Cardiac septum (tissue), 1 donor: Measurements from ENCODE around the gene ZP2. TPM values are rescaled to one million over a fixed set of nuclear protein-coding genes. Genes with fewer than 3 reads are reported as not detected.
"Not testable (repeated sequence)": the region's sequence is repeated elsewhere in the genome, so short reads cannot be mapped to it uniquely, and the experiment has no call there.

ENCODE experiments used
- DNase-seq: peaks from one replicate; pipeline ENCODE4 v3.0.0-alpha.2; 2020; ENCODE audit warnings: low spot score
- intact Hi-C: fragments of 100-400 bp; cut with DNase I; formaldehyde crosslinking; loops from one replicate; pipeline ENCODE4 v1.14.0; 2022
- long read RNA-seq: library from polyadenylated mRNA; unstranded; transcript quantifications from one replicate; pipeline ENCODE4 v2.0.0, GENCODE V29; 2021
- total RNA-seq: library from RNA; stranded (reverse); fragmentation: NEBNext Ultra II Directional; extraction: Animal tissue kit (Norgen Biotek cat#: 25700); gene quantifications from one replicate; pipeline ENCODE4 v1.2.1, GENCODE V29; 2021
- donor health status: DM: no; HTN: no; CAD: no.

The ZP2 gene
- not detected for total RNA-seq
- long read RNA-seq = 0 reads

GRCh38 chr16:21211486-21211885, at the start of gene ZP2:
ZP2 (minus strand) TSS chr16:21211574; CDS start chr16:21211547, 27 bp downstream.
- intact Hi-C loops = no loop called here
- no peak for DNase-seq

DNA sequence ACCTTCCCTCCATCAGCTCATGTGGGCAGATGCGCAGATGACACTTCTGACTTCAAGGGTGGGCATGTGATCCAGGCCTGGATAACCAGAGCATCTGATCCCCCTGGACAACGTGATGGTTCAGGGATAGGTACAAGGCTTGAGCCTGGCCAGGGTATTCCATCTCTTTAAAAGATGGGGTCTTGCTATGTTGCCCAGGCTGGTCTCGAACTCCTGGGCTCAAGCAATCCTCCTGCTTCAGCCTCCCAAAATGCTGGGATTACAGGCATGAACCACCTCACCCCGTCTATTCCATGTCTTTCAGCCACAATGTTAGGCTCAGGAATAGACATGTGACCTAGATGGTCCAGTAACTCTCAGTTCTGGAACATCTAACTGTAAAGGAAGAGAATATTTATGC, 45.9 kb upstream of the ZP2 start:
- intact Hi-C loops = no loop called here
- DNase-seq = no peak

DNA sequence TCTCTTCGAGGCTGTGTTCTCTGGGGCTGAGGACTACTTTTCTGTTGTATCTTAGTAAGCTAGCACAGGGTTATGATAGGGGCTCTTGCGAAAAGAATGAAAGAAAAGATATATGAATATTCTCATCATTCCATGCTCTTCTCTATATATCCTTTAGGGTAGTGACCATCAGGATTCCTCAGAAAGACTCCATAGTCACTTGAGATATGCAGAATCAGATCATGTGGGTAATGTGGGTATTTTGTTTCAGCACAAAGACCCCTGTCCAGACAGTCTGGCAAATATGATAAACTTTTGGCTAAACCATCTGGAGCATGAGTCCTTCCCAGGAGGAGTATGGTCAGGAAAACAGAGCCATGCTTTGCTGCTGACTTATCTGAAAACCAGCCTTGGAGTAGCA, 45.3 kb upstream of the ZP2 start:
- DNase-seq = no peak
- intact Hi-C loops = no loop called here

DNA sequence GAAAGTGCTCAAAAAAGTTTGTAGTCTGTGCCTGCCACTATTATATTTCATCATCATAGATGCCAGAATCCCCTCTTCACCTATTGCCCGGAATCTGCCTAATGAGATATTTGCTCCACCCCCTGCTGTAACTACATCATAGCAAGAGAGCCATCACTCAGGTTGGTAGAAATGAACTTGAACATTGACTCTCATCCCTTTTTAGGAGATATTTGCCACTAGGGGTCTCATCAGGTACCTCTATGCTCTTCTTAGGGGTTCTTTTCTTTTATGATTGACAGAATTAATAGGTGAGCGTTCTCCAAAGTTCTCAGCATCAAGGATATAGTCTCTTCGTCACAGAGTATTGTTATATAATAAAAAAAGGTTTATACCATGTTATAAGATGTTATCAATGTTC, 42.1 kb upstream of the ZP2 start:
- intact Hi-C loops = no loop called here
- no peak for DNase-seq

- intact Hi-C loops = no loop called here
- DNase-seq = no peak
Observed at GRCh38 chr16:21250072-21250923, 38.9 kb upstream of the ZP2 start.

DNA sequence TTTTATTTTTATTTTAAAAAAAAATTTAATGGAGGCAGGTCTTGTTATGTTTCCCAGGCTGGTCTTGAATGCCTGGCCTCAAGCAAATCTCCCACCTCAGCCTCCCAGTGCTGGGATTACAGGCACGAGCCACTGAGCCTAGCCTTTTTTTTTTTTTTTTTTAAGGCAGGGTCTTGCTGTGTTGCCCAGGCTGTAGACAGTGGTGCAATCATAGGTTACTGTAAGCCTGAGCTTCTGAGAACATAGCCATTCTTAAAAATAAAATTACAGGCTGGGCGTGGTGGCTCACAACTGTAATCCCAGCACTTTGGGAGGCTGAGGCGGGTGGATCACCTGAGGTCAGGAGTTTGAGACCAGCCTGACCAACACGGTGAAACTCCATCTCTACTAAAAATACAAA, 36.8 kb upstream of the ZP2 start:
- DNase-seq, intact Hi-C loops: not testable (repeated sequence)

DNA sequence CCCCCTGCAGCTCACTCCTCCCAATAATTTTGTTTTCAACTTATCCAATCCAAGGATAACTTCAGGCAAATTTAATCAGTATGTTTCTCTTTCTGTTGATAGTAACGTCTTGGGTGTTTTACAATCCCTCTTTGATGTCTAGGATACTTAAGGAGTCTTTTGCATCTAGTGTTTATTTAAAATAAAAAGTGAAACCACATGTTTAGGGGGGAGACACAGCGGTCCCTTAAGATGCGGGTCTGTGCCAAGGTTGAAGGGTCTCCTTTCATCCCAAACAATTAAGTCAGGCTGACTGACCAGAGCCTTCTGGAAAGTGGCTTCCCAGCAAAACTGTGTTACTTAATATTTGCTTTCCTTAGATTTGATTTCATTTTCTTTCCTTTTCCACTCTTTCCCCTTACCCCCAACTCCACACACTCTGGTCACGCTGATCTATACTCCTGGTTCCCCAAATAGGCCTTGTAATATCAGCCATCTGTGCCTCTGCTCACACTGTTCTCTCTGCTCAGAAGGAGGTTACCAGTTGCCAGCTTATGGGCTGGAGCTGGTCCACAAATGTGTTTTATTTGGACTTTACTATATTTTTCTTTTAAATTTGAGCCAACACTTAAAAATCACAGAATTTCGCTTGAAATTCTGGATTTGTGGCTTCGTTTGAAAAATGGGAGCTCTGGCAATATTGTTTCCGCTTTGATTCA, 33.3 kb upstream of the ZP2 start:
- intact Hi-C loops = no loop called here
- no peak for DNase-seq

GRCh38 chr16:21242756-21243155, 31.4 kb upstream of the ZP2 start:
- no peak for DNase-seq
- intact Hi-C loops = no loop called here

DNA sequence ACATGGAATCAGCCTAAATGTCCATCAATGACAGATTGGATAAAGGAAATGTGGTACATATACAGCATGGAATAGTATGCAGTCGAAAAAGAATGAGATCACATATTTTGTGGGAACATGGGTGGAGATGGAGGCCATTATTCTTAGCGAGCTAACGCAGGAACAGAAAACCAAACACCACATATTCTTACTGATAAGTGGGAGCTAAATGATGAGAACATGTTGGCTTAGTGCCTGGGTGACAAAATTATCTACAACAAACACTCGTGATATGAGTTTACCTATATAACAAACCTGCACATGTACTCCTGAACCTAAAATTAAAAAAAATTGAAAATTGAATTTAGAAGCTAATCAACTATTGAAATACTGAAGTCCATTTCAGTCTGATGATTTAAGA, 28.3 kb upstream of the ZP2 start:
- intact Hi-C loops = no loop called here
- DNase-seq = no peak

- DNase-seq = no peak
- intact Hi-C loops = no loop called here
Observed at GRCh38 chr16:21236831-21237230, 25.5 kb upstream of the ZP2 start.

- no peak for DNase-seq
- intact Hi-C loops = no loop called here
Observed at GRCh38 chr16:21235199-21235585, 23.8 kb upstream of the ZP2 start.

GRCh38 chr16:21233521-21234150, 22.3 kb upstream of the ZP2 start, which contains the start of gene ANKS4B:
ANKS4B (plus strand) TSS chr16:21233699; CDS start chr16:21233738, 39 bp downstream.
- intact Hi-C loops = no loop called here
- DNase-seq = no peak

DNA sequence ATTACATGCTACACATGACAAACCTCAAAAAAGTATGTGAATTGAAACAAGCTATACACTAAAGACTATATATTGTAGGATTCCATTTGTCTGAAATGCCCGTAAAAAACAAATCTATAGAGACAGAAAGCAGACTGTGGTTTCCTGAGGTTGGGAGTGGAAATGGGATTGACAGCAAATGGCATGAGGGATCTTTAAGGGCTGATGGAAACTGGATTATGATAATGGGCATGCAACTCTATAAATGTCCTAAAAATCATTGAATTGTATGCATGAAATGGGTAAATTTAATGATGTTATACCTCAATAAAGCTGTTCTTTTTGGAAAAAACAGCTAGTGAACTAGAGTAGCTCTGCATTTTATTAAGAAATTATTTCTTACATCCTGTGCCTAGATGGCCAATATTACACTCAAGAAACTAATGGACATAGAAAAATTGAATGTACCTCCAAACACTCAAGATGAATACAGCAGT, 21.7 kb upstream of the ZP2 start:
- DNase-seq = no peak
- intact Hi-C loops = no loop called here

- DNase-seq = no peak
- intact Hi-C loops = no loop called here
Observed at GRCh38 chr16:21228361-21228872, 17.0 kb upstream of the ZP2 start.

DNA sequence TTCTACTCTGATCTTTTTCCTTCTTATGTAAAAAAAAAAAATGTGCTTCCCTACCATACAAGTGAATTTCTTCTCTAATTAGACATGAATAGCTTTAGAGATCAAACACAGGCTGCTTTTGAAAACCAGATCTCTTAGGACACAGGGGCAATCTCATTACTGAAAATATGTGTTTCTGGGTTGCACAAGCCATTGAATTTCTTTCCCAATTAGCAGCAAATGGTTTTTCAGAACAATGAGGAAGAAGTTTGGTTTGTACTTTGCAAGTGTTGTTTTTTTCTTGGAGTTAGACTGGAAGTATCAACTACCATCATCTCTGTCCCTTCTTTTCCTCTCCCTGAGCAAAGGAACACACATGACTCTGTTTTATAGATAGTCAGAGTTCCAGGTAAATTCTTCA, 16.5 kb upstream of the ZP2 start:
- intact Hi-C loops = no loop called here
- no peak for DNase-seq

DNA sequence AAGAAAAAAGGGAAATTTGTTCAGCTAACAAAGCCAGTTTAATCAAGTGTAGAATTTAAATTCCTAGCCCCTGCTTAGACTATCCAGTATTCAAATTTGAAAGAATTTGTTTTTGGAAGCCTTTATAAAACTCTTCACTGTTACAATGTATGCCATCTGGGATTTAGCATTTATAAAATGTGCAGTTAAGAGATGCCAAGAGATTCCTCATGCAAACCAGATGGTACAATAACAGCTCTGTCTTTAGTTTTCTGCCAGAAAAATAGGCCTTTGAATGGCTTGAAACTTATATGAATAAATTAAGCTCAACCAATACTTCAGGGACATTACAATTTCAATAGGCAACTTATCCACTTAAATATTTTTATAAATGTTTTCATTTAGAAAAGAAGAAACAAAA, 15.4 kb upstream of the ZP2 start:
- DNase-seq = no peak
- intact Hi-C loops = no loop called here

GRCh38 chr16:21224800-21225199, 13.4 kb upstream of the ZP2 start:
- DNase-seq = no peak
- intact Hi-C loops = no loop called here

DNA sequence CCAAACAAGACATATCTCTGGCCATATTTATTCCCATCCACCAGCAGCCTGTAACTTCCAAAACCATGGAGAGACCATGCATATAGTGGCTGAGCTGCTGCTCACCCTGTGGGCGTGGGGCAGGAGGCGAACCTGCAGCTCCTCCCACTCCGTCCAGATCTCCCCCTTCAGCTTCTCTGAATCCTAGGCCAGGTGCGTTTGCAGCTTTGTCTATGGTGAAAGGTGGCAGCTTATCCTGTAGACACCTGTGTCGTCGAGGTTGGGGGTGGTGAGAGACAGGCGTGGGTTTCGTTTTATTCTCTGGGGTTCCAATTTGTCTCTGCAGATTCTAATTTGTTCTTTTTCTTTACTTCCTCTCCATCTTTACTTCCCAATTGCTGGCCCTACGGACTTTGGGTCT, 12.4 kb upstream of the ZP2 start:
- intact Hi-C loops = no loop called here
- no peak for DNase-seq

- no peak for DNase-seq
- intact Hi-C loops = no loop called here
Observed at GRCh38 chr16:21222495-21223337, 11.3 kb upstream of the ZP2 start.
